Trophoblast cell (in vitro differentiated cells and primary cell): ENCODE results near the gene MTFR2.

Experiments
- DNase-seq, 2 donors: peaks; one replicate each; pipeline ENCODE4 v3.0.0-alpha.2; 2016
- H2AFZ ChIP-seq: 2 replicates; pipeline ENCODE4 v1.6.1; 2013; ENCODE audit warnings: low read length, moderate library complexity, mild to moderate bottlenecking; ENCODE audit not compliant: insufficient read depth, poor library complexity
- H2AK5ac ChIP-seq: 2 replicates; pipeline ENCODE4 v1.6.1; 2013; ENCODE audit warnings: mild to moderate bottlenecking, low read length
- H2BK120ac ChIP-seq: 2 replicates; pipeline ENCODE4 v1.6.1; 2013; ENCODE audit warnings: low read length, mild to moderate bottlenecking, moderate library complexity; ENCODE audit not compliant: insufficient read depth, poor library complexity
- H2BK12ac ChIP-seq: 2 replicates; pipeline ENCODE4 v1.6.1; 2013; ENCODE audit warnings: mild to moderate bottlenecking, low read length, moderate library complexity
- H2BK5ac ChIP-seq: 2 replicates; pipeline ENCODE4 v1.6.1; 2013; ENCODE audit warnings: low read length, low read depth, moderate library complexity, mild to moderate bottlenecking; ENCODE audit not compliant: poor library complexity
- H3K14ac ChIP-seq: 2 replicates; pipeline ENCODE4 v1.6.1; 2013; ENCODE audit warnings: mild to moderate bottlenecking, low read length
- H3K18ac ChIP-seq: 2 replicates; pipeline ENCODE4 v1.6.1; 2013; ENCODE audit warnings: mild to moderate bottlenecking, low read length
- H3K23ac ChIP-seq: 2 replicates; pipeline ENCODE4 v1.6.1; 2013; ENCODE audit warnings: low read length
- H3K27ac ChIP-seq: 2 replicates; pipeline ENCODE4 v1.5.1; 2013; ENCODE audit warnings: low read depth, mild to moderate bottlenecking, inconsistent platforms, low read length, moderate library complexity
- H3K27me3 ChIP-seq: 2 replicates; pipeline ENCODE4 v1.6.1; 2013; ENCODE audit warnings: inconsistent platforms, mild to moderate bottlenecking, low read length, moderate library complexity; ENCODE audit not compliant: insufficient read depth
- H3K36me3 ChIP-seq, 2 experiments: 1 replicate in 1 of 2; 2 replicates in 1 of 2; pipeline ENCODE4 v1.6.1; 2013; ENCODE audit warnings: low read length in 2 of 2, mild to moderate bottlenecking in 2 of 2, moderate library complexity in 1 of 2; ENCODE audit not compliant: insufficient read depth in 2 of 2, control insufficient read depth in 1 of 2
- H3K4ac ChIP-seq: 2 replicates; pipeline ENCODE4 v1.6.1; 2013; ENCODE audit warnings: low read depth, mild to moderate bottlenecking, low read length, moderate library complexity
- H3K4me1 ChIP-seq, 2 experiments: 1 replicate in 1 of 2; 2 replicates in 1 of 2; pipeline ENCODE4 v1.6.1; 2013; ENCODE audit warnings: low read length in 2 of 2, mild to moderate bottlenecking in 2 of 2, moderate library complexity in 1 of 2; ENCODE audit not compliant: insufficient read depth in 2 of 2, control insufficient read depth in 1 of 2
- H3K4me2 ChIP-seq: 2 replicates; pipeline ENCODE4 v1.6.1; 2013; ENCODE audit warnings: inconsistent platforms, mild to moderate bottlenecking, low read length, moderate library complexity
- H3K4me3 ChIP-seq: 2 replicates; pipeline ENCODE4 v1.5.1; 2013; ENCODE audit warnings: mild to moderate bottlenecking, low read depth, low read length, inconsistent platforms
- H3K79me1 ChIP-seq: one replicate; pipeline ENCODE4 v1.6.1; 2013; ENCODE audit warnings: low read length
- H3K79me2 ChIP-seq: 2 replicates; pipeline ENCODE4 v1.6.1; 2013; ENCODE audit warnings: low read length, mild to moderate bottlenecking; ENCODE audit not compliant: control insufficient read depth, insufficient read depth, poor library complexity
- H3K9ac ChIP-seq: 2 replicates; pipeline ENCODE4 v1.6.1; 2013; ENCODE audit warnings: mild to moderate bottlenecking, low read length
- H3K9me3 ChIP-seq: 2 replicates; pipeline ENCODE4 v1.6.1; 2013; ENCODE audit warnings: low read depth, mild to moderate bottlenecking, control low read depth, inconsistent platforms, low read length; ENCODE audit not compliant: insufficient read depth
- H4K12ac ChIP-seq: 2 replicates; pipeline ENCODE4 v1.6.1; 2013; ENCODE audit warnings: low read depth, mild to moderate bottlenecking, low read length, moderate library complexity
- H4K8ac ChIP-seq: 2 replicates; pipeline ENCODE4 v1.6.1; 2013; ENCODE audit warnings: low read depth, mild to moderate bottlenecking, low read length, moderate library complexity
- H4K91ac ChIP-seq: one replicate; pipeline ENCODE4 v1.6.1; 2013; ENCODE audit warnings: low read depth, mild to moderate bottlenecking, low read length, moderate library complexity
- WGBS: extraction: QIAGEN DNeasy Blood & Tissue Kit; methylation state at CpG from one replicate; pipeline ENCODE4 v1.1.7; 2013; ENCODE audit warnings: missing lambda C conversion rate; ENCODE audit not compliant: insufficient read length, insufficient coverage; ENCODE audit errors: extremely low coverage; 5-methylcytosine and 5-hydroxymethylcytosine counted together

Gene MTFR2

GRCh38 chr6:136192902-136193301, 57.2 kb downstream of the MTFR2 start:
- Histone ChIP-seq H3K79me1 (no peaks in the 10 kb centered on the region), H2AK5ac (no peak overlapping the region), H3K27ac (no peak overlapping the region), H2BK5ac (no peak overlapping the region), H4K12ac (no peak overlapping the region), H3K36me3 (no peaks in the 10 kb centered on the region), H3K14ac (no peak overlapping the region), H3K9me3 (no peaks in the 10 kb centered on the region), H3K4me3 (no peak overlapping the region), H3K4ac (no peak overlapping the region), H3K79me2 (no peaks in the 10 kb centered on the region), H3K27me3 (no peaks in the 10 kb centered on the region), H3K23ac (no peak overlapping the region), H2BK120ac (no peak overlapping the region), H4K8ac (no peak overlapping the region), H2AFZ (no peak overlapping the region), H3K4me1 (no peaks in the 10 kb centered on the region), H4K91ac (no peak overlapping the region), H3K4me2 (no peak overlapping the region), H2BK12ac (no peak overlapping the region), H3K9ac (no peak overlapping the region), H3K18ac (no peak overlapping the region)
- no CpG with 5 or more reads among the region's 6 CpGs for WGBS
- DNase-seq: no peak

GRCh38 chr6:136191606-136192312, 58.4 kb downstream of the MTFR2 start:
- no peaks in the 10 kb centered on the region for H3K79me1 ChIP-seq
- H4K8ac ChIP-seq: no peak overlapping the region
- no peak overlapping the region for H3K23ac ChIP-seq
- no peak overlapping the region for H3K4me2 ChIP-seq
- no peak overlapping the region for H2AFZ ChIP-seq
- H3K4me1 ChIP-seq: no peaks in the 10 kb centered on the region
- H3K27ac ChIP-seq: no peak overlapping the region
- H4K91ac ChIP-seq: no peak overlapping the region
- no peak overlapping the region for H3K14ac ChIP-seq
- no peak overlapping the region for H2AK5ac ChIP-seq
- H3K79me2 ChIP-seq: no peaks in the 10 kb centered on the region
- peak in 1 of 2 donors; percentile 57 for DNase-seq
- no peak overlapping the region for H2BK120ac ChIP-seq
- no peak overlapping the region for H3K9ac ChIP-seq
- H2BK12ac ChIP-seq: no peak overlapping the region
- H3K27me3 ChIP-seq: no peaks in the 10 kb centered on the region
- no CpG with 5 or more reads among the region's 32 CpGs for WGBS
- H2BK5ac ChIP-seq: no peak overlapping the region
- no peaks in the 10 kb centered on the region for H3K36me3 ChIP-seq
- H3K4ac ChIP-seq: no peak overlapping the region
- H3K9me3 ChIP-seq: no peaks in the 10 kb centered on the region
- no peak overlapping the region for H4K12ac ChIP-seq
- H3K18ac ChIP-seq: no peak overlapping the region
- H3K4me3 ChIP-seq: no peak overlapping the region

- H3K9me3 ChIP-seq: no peaks in the 10 kb centered on the region
These were observed 61.0 kb downstream of the MTFR2 start for GRCh38 chr6:136189104-136189503.

GRCh38 chr6:136188486-136188885, 61.6 kb downstream of the MTFR2 start:
- Histone ChIP-seq H3K4me1 (no peaks in the 10 kb centered on the region), H4K8ac (no peak overlapping the region), H3K9me3 (no peaks in the 10 kb centered on the region), H3K4ac (no peak overlapping the region), H2AK5ac (no peak overlapping the region), H2BK120ac (no peak overlapping the region), H2BK5ac (no peak overlapping the region), H3K18ac (no peak overlapping the region), H3K14ac (no peak overlapping the region), H3K36me3 (no peaks in the 10 kb centered on the region), H2BK12ac (no peak overlapping the region), H3K27me3 (no peaks in the 10 kb centered on the region), H3K23ac (no peak overlapping the region), H3K27ac (no peak overlapping the region), H4K91ac (no peak overlapping the region), H3K79me2 (no peaks in the 10 kb centered on the region), H2AFZ (no peak overlapping the region), H3K4me3 (no peak overlapping the region), H3K4me2 (no peak overlapping the region), H3K9ac (no peak overlapping the region), H3K79me1 (no peaks in the 10 kb centered on the region), H4K12ac (no peak overlapping the region)
- no peak for DNase-seq
- WGBS: no CpG with 5 or more reads among the region's 2 CpGs

More at GRCh38 chr6:136189104-136189503, 61.0 kb downstream of the MTFR2 start:
- H3K23ac ChIP-seq: no peak overlapping the region
- H2BK5ac ChIP-seq: no peak overlapping the region
- H2BK120ac ChIP-seq: no peak overlapping the region
- H4K8ac ChIP-seq: no peak overlapping the region
- no peaks in the 10 kb centered on the region for H3K79me2 ChIP-seq
- H4K12ac ChIP-seq: no peak overlapping the region
- no peaks in the 10 kb centered on the region for H3K36me3 ChIP-seq
- no peak overlapping the region for H2AFZ ChIP-seq
- H3K18ac ChIP-seq: no peak overlapping the region
- no CpG with 5 or more reads among the region's 3 CpGs for WGBS
- no peak overlapping the region for H3K4ac ChIP-seq
- no peak overlapping the region for H3K27ac ChIP-seq
- H3K4me3 ChIP-seq: no peak overlapping the region
- no peak overlapping the region for H3K14ac ChIP-seq
- H3K9ac ChIP-seq: no peak overlapping the region
- no peak for DNase-seq
- no peaks in the 10 kb centered on the region for H3K79me1 ChIP-seq
- H2BK12ac ChIP-seq: no peak overlapping the region
- H3K27me3 ChIP-seq: no peaks in the 10 kb centered on the region
- no peaks in the 10 kb centered on the region for H3K4me1 ChIP-seq
- no peak overlapping the region for H2AK5ac ChIP-seq
- H3K4me2 ChIP-seq: no peak overlapping the region
- H4K91ac ChIP-seq: no peak overlapping the region
